Measurements from ENCODE around the gene PTCD3. TPM values are rescaled to one million over a fixed set of nuclear protein-coding genes. Genes with fewer than 3 reads are reported as not detected.

PTCD3 gene
- total RNA-seq, 1 donor from 2014 or later, result 47.8 TPM

- no peak for DNase-seq (ENCODE audit: low read depth)
- H3K4me3 ChIP-seq (ENCODE audit: low read depth, low read length), result no peak overlapping the region
- TF ChIP-seq CTCF (conservative IDR thresholded peaks at IDR 0.05; ENCODE audit: low read depth, low read length), result no peak
These were observed 28.7 kb downstream of the PTCD3 start for GRCh38 chr2:86134709-86135108.

- H3K4me3 ChIP-seq (ENCODE audit: low read depth, low read length), result no peak overlapping the region
- DNase-seq (ENCODE audit: low read depth), result no peak
- no peak for TF ChIP-seq CTCF (conservative IDR thresholded peaks at IDR 0.05; ENCODE audit: low read depth, low read length)
These were observed 29.6 kb downstream of the PTCD3 start for GRCh38 chr2:86135653-86136052.

- no peak for TF ChIP-seq CTCF (conservative IDR thresholded peaks at IDR 0.05; ENCODE audit: low read depth, low read length)
- no peak overlapping the region for H3K4me3 ChIP-seq (ENCODE audit: low read depth, low read length)
- no peak for DNase-seq (ENCODE audit: low read depth)
These were observed 30.1 kb downstream of the PTCD3 start for GRCh38 chr2:86136141-86136540.

- TF ChIP-seq CTCF (conservative IDR thresholded peaks at IDR 0.05; ENCODE audit: low read depth, low read length), result no peak
- H3K4me3 ChIP-seq (ENCODE audit: low read depth, low read length), result no peak overlapping the region
- DNase-seq (ENCODE audit: low read depth), result no peak
These were observed 32.9 kb downstream of the PTCD3 start for GRCh38 chr2:86138736-86139625.

- no peak overlapping the region for H3K4me3 ChIP-seq (ENCODE audit: low read depth, low read length)
- no peak for TF ChIP-seq CTCF (conservative IDR thresholded peaks at IDR 0.05; ENCODE audit: low read depth, low read length)
- DNase-seq (ENCODE audit: low read depth), result no peak
These were observed 33.9 kb downstream of the PTCD3 start for GRCh38 chr2:86139981-86140380.

GRCh38 chr2:86140969-86141392 lies 34.9 kb downstream of the PTCD3 start:
- no peak overlapping the region for H3K4me3 ChIP-seq (ENCODE audit: low read depth, low read length)
- DNase-seq (ENCODE audit: low read depth), result no peak
- no peak for TF ChIP-seq CTCF (conservative IDR thresholded peaks at IDR 0.05; ENCODE audit: low read depth, low read length)

Measured in epithelial cell of proximal tubule (primary cell).